Measurements from ENCODE around the gene GGA3.
"Not testable (repeated sequence)": the region's sequence is repeated elsewhere in the genome, so short reads cannot be mapped to it uniquely, and the experiment has no call there.

GGA3 gene

GRCh38 chr17:75272848-75273184, 11.4 kb upstream of the GGA3 start:
- DNase-seq (ENCODE audit: low spot score) = no peak

GRCh38 chr17:75271955-75272847, 10.8 kb upstream of the GGA3 start:
- DNase-seq (ENCODE audit: low spot score) = peak; percentile 75

GRCh38 chr17:75271233-75271954, 10.0 kb upstream of the GGA3 start:
- DNase-seq (ENCODE audit: low spot score) = peak; percentile 57

- DNase-seq (ENCODE audit: low spot score) = no peak
These were observed 9.5 kb upstream of the GGA3 start, which contains the start of gene MIF4GD for GRCh38 chr17:75270966-75271232. Gene MIF4GD, minus strand, starts transcription at chr17:75271231. Its CDS starts 1,036 bp downstream, at chr17:75270195.

GRCh38 chr17:75270218-75270965, 9.0 kb upstream of the GGA3 start:
- DNase-seq (ENCODE audit: low spot score) = peak; percentile 60

GRCh38 chr17:75269844-75270217, 8.4 kb upstream of the GGA3 start:
- no peak for DNase-seq (ENCODE audit: low spot score)

- peak; percentile 57 for DNase-seq (ENCODE audit: low spot score)
These were observed 6.2 kb upstream of the GGA3 start for GRCh38 chr17:75267411-75268232.

- peak; percentile 18 for DNase-seq (ENCODE audit: low spot score)
These were observed 5.7 kb upstream of the GGA3 start for GRCh38 chr17:75267153-75267410.

DNA sequence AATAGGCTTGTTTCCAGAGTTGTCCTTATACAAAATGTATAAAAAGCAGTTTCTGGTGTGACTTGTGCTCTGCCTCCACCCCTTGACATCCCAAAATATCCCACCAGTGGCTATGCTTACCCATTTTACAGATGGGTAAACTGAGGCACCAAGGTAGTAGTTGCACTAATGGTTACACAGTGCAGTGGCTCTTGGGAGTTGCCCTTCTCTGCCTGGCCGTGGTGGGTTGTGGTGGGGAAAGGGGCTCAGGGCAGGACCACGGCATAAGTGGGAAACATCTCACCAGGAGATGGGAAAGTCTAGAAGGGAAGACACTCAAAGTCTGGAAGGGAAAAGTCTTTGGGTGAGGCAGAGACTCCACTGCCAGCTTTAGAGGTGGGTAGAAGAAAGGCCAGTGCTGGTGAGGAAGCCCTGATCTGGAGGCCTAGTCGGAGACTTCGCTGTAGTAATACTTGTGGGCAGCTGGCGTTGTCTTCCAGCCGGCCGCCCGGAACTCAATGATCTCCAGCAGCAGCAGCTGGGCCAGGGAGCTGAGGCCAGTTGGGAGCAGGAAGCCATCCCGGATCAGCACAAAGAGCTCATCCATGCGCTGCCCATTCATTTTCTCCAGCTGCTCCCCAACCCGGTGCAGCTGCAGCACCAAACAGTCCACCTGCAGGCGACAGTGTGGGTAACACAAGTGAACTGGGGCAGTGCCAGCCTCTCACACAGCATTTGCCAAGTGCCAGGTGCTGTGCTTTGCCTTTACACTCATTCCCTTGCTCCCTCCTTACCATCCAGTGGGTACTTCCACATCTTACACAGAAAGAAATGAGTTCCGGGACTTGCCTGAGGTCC, 5.1 kb upstream of the GGA3 start:
- no peak for DNase-seq (ENCODE audit: low spot score)

DNA sequence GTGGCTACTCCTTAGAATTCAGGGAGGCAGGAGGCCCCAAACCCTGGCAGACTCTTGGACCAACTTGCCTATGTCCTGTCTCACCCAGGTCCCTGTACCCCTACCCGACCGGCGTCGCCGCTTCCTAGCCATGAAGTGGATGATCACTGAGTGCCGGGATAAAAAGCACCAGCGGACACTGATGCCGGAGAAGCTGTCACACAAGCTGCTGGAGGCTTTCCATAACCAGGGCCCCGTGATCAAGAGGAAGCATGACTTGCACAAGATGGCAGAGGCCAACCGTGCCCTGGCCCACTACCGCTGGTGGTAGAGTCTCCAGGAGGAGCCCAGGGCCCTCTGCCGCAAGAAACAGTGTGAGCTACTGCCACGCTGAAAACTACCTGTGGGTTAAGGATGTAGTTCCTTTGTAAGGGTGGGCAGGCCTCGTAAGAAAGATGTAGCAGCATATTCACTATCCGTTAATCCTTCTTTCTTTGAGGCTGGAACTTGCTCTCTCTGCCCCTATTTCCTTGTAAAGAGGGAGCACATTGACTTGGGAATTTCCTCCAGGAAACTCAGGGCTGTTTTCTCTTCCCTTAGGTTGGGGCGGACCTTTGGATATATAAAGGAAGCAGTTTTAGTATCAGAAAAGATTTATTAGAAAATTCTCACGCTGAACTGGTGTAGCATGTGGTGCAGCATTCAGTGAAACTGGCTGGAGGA, 4.4 kb upstream of the GGA3 start:
- no peak for DNase-seq (ENCODE audit: low spot score)

GRCh38 chr17:75263055-75263454, 1.6 kb upstream of the GGA3 start:
- DNase-seq (ENCODE audit: low spot score) = peak; percentile 25

GRCh38 chr17:75262112-75262606, 753 bp upstream of the GGA3 start:
- peak; percentile 47 for DNase-seq (ENCODE audit: low spot score)

GRCh38 chr17:75260641-75261335, 618 bp downstream of the GGA3 start:
- no peak for DNase-seq (ENCODE audit: low spot score)

GRCh38 chr17:75257228-75257627, 4.2 kb downstream of the GGA3 start:
- not testable (repeated sequence) for DNase-seq (ENCODE audit: low spot score)

- DNase-seq (ENCODE audit: low spot score) = not testable (repeated sequence)
These were observed 5.3 kb downstream of the GGA3 start for GRCh38 chr17:75255954-75256698.

GRCh38 chr17:75252039-75252816, 9.2 kb downstream of the GGA3 start:
- DNase-seq (ENCODE audit: low spot score) = no peak

- no peak for DNase-seq (ENCODE audit: low spot score)
These were observed 11.4 kb downstream of the GGA3 start for GRCh38 chr17:75250009-75250471.

GRCh38 chr17:75249564-75249963, 11.8 kb downstream of the GGA3 start:
- no peak for DNase-seq (ENCODE audit: low spot score)
